Activated CD8-positive, alpha-beta T cell treated with anti-CD3 and anti-CD28 coated beads for 36 hours (primary cell): ENCODE results near the gene C17orf114.

Experiments used
- ATAC-seq: fragments of 200-7000 bp; cut with Tn5 transposase; one replicate; pipeline ENCODE4 v1.10.0; 2021; ENCODE audit warnings: mild to moderate bottlenecking, moderate library complexity
- CTCF ChIA-PET: fragments of 350-600 bp; sonication (Branson Sonifier 250); formaldehyde crosslinking; loops from one replicate; lab custom pipeline; 2021; ENCODE audit warnings: antibody characterized with exemption; lab: Charles Lee
- POLR2A ChIA-PET: fragments of 350-600 bp; sonication (Branson Sonifier 250); formaldehyde crosslinking; loops from one replicate; lab custom pipeline; 2021; ENCODE audit warnings: antibody characterized with exemption; lab: Charles Lee
- DNase-seq: peaks from one replicate; pipeline ENCODE4 v3.0.0-alpha.2; 2020
- H3K27ac Mint-ChIP-seq: one replicate; pipeline ENCODE4 v1.8.0; 2021; ENCODE audit warnings: mild to moderate bottlenecking, mixed read lengths
- H3K27me3 Mint-ChIP-seq: one replicate; pipeline ENCODE4 v1.8.0; 2021; ENCODE audit warnings: mixed read lengths
- H3K36me3 Mint-ChIP-seq: one replicate; pipeline ENCODE4 v1.8.0; 2021; ENCODE audit warnings: low read depth, mixed read lengths
- H3K4me1 Mint-ChIP-seq: one replicate; pipeline ENCODE4 v1.8.0; 2021; ENCODE audit warnings: low read depth, mixed read lengths
- H3K4me3 Mint-ChIP-seq: one replicate; pipeline ENCODE4 v1.8.0; 2021; ENCODE audit warnings: mild to moderate bottlenecking, moderate library complexity, mixed read lengths
- H3K9me3 Mint-ChIP-seq: one replicate; pipeline ENCODE4 v1.8.0; 2021; ENCODE audit warnings: mixed read lengths
- CTCF ChIP-seq: fragments of 200-600 bp; IDR thresholded peaks from one replicate; pipeline ENCODE4 v1.8.0; 2022; ENCODE audit warnings: antibody characterized with exemption, mild to moderate bottlenecking
- intact Hi-C: fragments of 100-400 bp; cut with micrococcal nuclease; formaldehyde crosslinking; loops from one replicate; pipeline ENCODE4 v1.10.0; 2022

The C17orf114 gene

GRCh38 chr17:4839221-4839620 is 37.1 kb upstream of the C17orf114 start:
- ChIA-PET POLR2A (no interaction called here), CTCF (interaction anchor here (0.7 kb wide), 1 partner anchor 42 kb away, joined by 3 read pairs; no protein-coding TSS in a partner anchor)
- intact Hi-C loops, result no loop called here
- no peak for DNase-seq
- Mint-ChIP-seq H3K27ac (no peak overlapping the region), H3K27me3 (no peaks in the 10 kb centered on the region), H3K4me3 (no peak overlapping the region), H3K9me3 (no peaks in the 10 kb centered on the region), H3K4me1 (peaks cover 43% of the 10 kb centered on the region), H3K36me3 (peaks cover 1% of the 10 kb centered on the region)
- no peak for ATAC-seq
- TF ChIP-seq CTCF, result no peak

GRCh38 chr17:4838309-4838785 is 36.2 kb upstream of the C17orf114 start:
- no peak for DNase-seq
- TF ChIP-seq CTCF, result no peak
- ChIA-PET CTCF (interaction anchor here (0.7 to 1.1 kb wide), 2 partner anchors 43 to 51 kb away, joined by 3 read pairs; no protein-coding TSS in a partner anchor), POLR2A (interaction anchor here (0.6 to 0.8 kb wide), 2 partner anchors 35 to 129 kb away, joined by 3 read pairs; partner anchors contain the start of gene SPAG7)
- no peak overlapping the region for H3K27ac Mint-ChIP-seq
- ATAC-seq, result no peak
- H3K4me3 Mint-ChIP-seq, result no peak overlapping the region
- intact Hi-C loops, result no loop called here
- H3K9me3 Mint-ChIP-seq, result no peaks in the 10 kb centered on the region
- no peaks in the 10 kb centered on the region for H3K27me3 Mint-ChIP-seq
- H3K4me1 Mint-ChIP-seq, result peaks cover 47% of the 10 kb centered on the region
- peaks cover 2% of the 10 kb centered on the region for H3K36me3 Mint-ChIP-seq

- H3K27me3 Mint-ChIP-seq, result no peaks in the 10 kb centered on the region
- CTCF ChIA-PET, result interaction anchor here (1.1 to 1.5 kb wide), 2 partner anchors 48 to 51 kb away, joined by 3 to 4 read pairs; no protein-coding TSS in a partner anchor
- intact Hi-C loops, result no loop called here
- DNase-seq (no peak), ATAC-seq (no peak)
- no peak overlapping the region for H3K27ac Mint-ChIP-seq
- H3K9me3 Mint-ChIP-seq, result no peaks in the 10 kb centered on the region
- no peak for TF ChIP-seq CTCF
- H3K4me3 Mint-ChIP-seq, result no peak overlapping the region
- POLR2A ChIA-PET, result interaction anchor here (0.6 to 0.8 kb wide), 4 partner anchors 12 to 191 kb away, joined by 3 read pairs; partner anchors contain the start of gene SPAG7
- peaks cover 2% of the 10 kb centered on the region for H3K36me3 Mint-ChIP-seq
- H3K4me1 Mint-ChIP-seq, result peaks cover 45% of the 10 kb centered on the region
Measured at GRCh38 chr17:4837471-4838308, 35.6 kb upstream of the C17orf114 start.

- Mint-ChIP-seq H3K9me3 (no peaks in the 10 kb centered on the region), H3K4me1 (peaks cover 39% of the 10 kb centered on the region), H3K27me3 (no peaks in the 10 kb centered on the region), H3K36me3 (peaks cover 2% of the 10 kb centered on the region), H3K4me3 (no peak overlapping the region), H3K27ac (no peak overlapping the region)
- intact Hi-C loops, result no loop called here
- DNase-seq, result no peak
- no peak for TF ChIP-seq CTCF
- no peak for ATAC-seq
- ChIA-PET CTCF (interaction anchor here (1.5 kb wide), 1 partner anchor 47 kb away, joined by 4 read pairs; no protein-coding TSS in a partner anchor), POLR2A (interaction anchor here (1.3 kb wide), 1 partner anchor 46 kb away, joined by 4 read pairs; no protein-coding TSS in a partner anchor)
Measured at GRCh38 chr17:4836221-4836620, 34.1 kb upstream of the C17orf114 start.

- ChIA-PET POLR2A (interaction anchor here (1.9 kb wide), 1 partner anchor 45 kb away, joined by 8 read pairs; the partner anchor contains the start of gene GLTPD2), CTCF (no interaction called here)
- H3K4me3 Mint-ChIP-seq, result peak overlapping the region; percentile 82
- peaks cover 23% of the 10 kb centered on the region for H3K4me1 Mint-ChIP-seq
- peak overlapping the region; percentile 13 for H3K27ac Mint-ChIP-seq
- no peaks in the 10 kb centered on the region for H3K27me3 Mint-ChIP-seq
- H3K36me3 Mint-ChIP-seq, result peaks cover 2% of the 10 kb centered on the region
- ATAC-seq (no peak), DNase-seq (no peak)
- H3K9me3 Mint-ChIP-seq, result no peaks in the 10 kb centered on the region
- intact Hi-C loops, result no loop called here
- TF ChIP-seq CTCF, result no peak
Measured at GRCh38 chr17:4834681-4835020, 32.5 kb upstream of the C17orf114 start.
